Measurements from ENCODE around the gene SMO.
"Not testable (repeated sequence)": the region's sequence is repeated elsewhere in the genome, so short reads cannot be mapped to it uniquely, and the experiment has no call there.

The SMO gene

DNA sequence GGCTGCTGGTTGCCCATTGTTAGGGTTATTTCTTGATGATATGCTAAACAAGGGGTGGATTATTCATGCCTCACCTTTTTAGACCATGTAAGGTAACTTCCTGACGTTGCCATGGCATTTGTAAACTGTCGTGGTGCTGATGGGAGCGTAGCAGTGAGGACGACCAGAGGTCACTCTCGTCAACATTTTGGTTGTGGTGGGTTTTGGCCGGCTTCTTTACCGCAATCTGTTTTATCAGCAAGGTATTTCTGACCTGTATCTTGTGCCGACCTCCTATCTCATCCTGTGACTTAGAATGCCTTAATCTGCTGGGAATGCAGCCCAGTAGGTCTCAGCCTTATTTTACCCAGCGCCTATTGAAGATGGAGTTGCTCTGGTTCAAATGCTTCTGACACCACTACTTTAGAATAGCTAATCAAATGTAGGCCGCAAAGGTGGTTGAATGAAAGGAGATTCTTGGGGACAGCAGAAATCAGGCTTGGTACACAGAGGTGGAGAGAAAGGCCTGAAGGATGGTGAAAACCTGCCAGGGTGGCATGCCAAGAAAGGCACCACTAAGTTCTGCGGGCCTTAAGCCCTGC lies 17.9 kb upstream of the SMO start:
- in situ Hi-C loops (cut with HindIII; ENCODE audit: low pct_ligation_motif_present, low sequenced_read_pairs) = no loop called here
- Histone ChIP-seq H3K4me3 (ENCODE audit: low read depth, low read length) (no peak overlapping the region), H3K27ac (no peak overlapping the region), H3K27me3 (replicated peaks) (no peaks in the 10 kb centered on the region), H3K36me3 (replicated peaks) (no peaks in the 10 kb centered on the region)
- TF ChIP-seq, protein P1, sequence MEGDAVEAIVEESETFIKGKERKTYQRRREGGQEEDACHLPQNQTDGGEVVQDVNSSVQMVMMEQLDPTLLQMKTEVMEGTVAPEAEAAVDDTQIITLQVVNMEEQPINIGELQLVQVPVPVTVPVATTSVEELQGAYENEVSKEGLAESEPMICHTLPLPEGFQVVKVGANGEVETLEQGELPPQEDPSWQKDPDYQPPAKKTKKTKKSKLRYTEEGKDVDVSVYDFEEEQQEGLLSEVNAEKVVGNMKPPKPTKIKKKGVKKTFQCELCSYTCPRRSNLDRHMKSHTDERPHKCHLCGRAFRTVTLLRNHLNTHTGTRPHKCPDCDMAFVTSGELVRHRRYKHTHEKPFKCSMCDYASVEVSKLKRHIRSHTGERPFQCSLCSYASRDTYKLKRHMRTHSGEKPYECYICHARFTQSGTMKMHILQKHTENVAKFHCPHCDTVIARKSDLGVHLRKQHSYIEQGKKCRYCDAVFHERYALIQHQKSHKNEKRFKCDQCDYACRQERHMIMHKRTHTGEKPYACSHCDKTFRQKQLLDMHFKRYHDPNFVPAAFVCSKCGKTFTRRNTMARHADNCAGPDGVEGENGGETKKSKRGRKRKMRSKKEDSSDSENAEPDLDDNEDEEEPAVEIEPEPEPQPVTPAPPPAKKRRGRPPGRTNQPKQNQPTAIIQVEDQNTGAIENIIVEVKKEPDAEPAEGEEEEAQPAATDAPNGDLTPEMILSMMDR (IDR thresholded peaks at IDR 0.05; ENCODE audit: low read depth, low read length, missing control alignments) = no peak
- no peak for DNase-seq

DNA sequence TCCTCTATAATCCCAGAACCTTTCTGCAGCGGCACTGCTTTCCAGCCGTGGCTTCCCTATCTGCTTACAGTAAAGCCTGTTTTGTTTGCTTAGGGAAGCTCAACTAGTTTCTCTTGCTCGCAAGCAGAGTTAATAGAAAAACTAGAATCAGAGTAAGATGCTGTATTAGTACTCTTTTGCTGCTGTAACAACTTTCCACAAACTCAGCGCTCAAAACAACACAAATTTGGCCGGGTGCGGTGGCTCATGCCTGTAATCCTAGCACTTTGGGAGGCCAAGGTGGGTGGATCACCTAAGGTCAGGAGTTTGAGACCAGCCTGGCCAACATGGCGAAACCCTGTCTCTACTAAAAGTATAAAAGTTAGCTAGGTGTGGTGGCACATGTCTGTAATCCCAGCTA lies 14.6 kb upstream of the SMO start:
- H3K27ac ChIP-seq; H3K27me3 ChIP-seq (replicated peaks); H3K4me3 ChIP-seq (ENCODE audit: low read depth, low read length); DNase-seq; in situ Hi-C loops (cut with HindIII; ENCODE audit: low pct_ligation_motif_present, low sequenced_read_pairs); H3K36me3 ChIP-seq (replicated peaks): not testable (repeated sequence)

DNA sequence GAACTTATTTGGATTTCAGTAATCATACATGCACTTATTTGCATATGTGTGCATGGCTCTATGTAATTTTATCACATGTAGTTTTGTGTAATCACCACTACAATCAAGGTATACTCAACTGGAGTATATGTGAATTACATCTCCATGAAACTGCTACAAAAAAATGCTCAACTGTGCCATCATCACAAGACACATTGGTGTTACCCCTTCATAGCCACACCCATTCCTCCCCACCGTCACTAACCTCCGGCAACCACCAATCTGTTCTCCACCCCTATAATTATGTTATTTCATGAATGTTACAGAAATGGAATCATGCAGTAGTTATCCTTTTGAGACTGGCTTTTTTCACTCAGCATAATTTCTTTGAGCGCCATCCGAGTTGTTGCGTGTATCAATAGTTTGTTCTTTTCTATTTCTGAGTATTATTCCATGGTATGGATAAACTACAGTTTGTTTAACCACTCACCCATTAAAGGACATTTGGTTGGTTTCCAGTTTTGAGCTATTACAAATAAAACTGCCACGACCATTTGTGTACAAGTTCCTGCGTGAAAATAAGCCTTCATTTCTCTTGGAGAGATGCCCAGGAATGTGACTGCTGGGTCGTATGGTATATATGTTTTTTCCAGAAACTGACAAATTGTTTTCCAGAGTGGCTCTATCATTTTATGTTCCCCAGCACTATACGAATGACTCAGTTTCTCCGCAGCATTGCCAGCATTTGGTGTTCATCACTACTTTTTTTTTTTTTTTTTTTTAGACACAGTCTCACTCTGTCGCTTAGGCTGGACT lies 11.3 kb upstream of the SMO start:
- in situ Hi-C loops (cut with HindIII; ENCODE audit: low pct_ligation_motif_present, low sequenced_read_pairs) = no loop called here
- H3K27me3 ChIP-seq (replicated peaks) = no peaks in the 10 kb centered on the region
- no peak for DNase-seq
- TF ChIP-seq, protein P1 (IDR thresholded peaks at IDR 0.05; ENCODE audit: low read depth, low read length, missing control alignments) = no peak
- H3K27ac ChIP-seq = no peak overlapping the region
- H3K4me3 ChIP-seq (ENCODE audit: low read depth, low read length) = no peak overlapping the region
- H3K36me3 ChIP-seq (replicated peaks) = no peaks in the 10 kb centered on the region

DNA sequence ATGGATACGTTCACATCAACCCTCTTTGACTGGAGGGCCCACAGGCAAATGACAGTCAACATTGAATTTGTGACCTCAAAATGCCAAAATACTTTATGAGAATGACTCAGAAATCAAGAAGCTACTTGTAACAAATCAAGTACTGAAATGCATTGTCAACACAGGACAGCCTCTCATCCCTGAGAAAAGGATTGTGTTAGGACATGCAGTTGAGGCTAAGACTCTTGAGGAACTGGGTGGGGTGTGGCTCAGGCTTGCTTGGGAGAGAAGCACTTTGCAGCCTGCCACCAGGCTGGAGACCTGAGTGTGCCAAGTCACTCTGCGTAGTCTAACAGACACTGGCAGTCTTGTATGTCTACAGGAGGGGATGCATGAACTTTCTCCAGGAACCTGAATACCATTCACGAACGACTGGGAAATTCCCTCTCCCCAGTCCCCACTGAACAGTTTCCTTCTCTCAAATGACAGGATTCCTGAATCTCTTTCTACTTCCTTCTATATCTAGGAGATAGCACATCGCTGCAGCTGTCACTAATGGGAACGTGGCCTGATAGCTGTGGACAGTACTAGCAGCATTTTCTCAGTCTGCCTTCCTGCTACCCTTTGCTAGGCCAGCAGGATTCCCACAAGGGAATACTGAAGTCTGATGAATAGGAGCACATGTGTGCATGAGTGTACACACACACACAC lies 3.3 kb upstream of the SMO start:
- TF ChIP-seq, protein P1 (IDR thresholded peaks at IDR 0.05; ENCODE audit: low read depth, low read length, missing control alignments) = no peak

DNA sequence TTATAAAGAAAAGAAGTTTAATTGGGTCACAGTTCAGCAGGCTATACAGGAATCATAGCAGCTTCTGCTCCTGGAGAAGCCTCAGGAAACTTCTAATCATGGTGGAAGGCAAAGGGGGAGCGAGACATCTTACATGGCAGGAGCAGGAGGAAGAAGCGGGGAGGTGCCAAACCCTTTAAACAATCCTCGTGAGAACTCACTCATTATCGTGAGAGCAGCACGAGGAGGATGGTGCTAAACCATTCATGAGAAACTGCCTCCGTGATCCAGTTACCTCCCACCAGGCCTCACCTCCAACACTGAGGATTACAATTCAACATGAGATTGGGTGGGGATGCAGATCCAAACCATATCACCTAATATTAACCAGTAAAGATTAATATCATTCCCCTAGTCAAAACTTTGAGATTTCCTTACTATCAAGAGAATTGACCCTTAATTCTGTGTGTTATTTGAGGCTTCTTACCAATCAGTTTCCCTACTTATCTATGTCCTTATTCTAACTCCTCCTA lies 1.6 kb upstream of the SMO start:
- Histone ChIP-seq H3K4me3 (ENCODE audit: low read depth, low read length) (no peak overlapping the region), H3K27ac (no peak overlapping the region), H3K36me3 (replicated peaks) (no peaks in the 10 kb centered on the region), H3K27me3 (replicated peaks) (no peaks in the 10 kb centered on the region)
- TF ChIP-seq, protein P1 (IDR thresholded peaks at IDR 0.05; ENCODE audit: low read depth, low read length, missing control alignments) = no peak
- in situ Hi-C loops (cut with HindIII; ENCODE audit: low pct_ligation_motif_present, low sequenced_read_pairs) = no loop called here
- no peak for DNase-seq

More for the DNA sequence above, 3.3 kb upstream of the SMO start:
- H3K27ac ChIP-seq = no peak overlapping the region
- in situ Hi-C loops (cut with HindIII; ENCODE audit: low pct_ligation_motif_present, low sequenced_read_pairs) = no loop called here
- H3K27me3 ChIP-seq (replicated peaks) = no peaks in the 10 kb centered on the region
- H3K36me3 ChIP-seq (replicated peaks) = no peaks in the 10 kb centered on the region
- H3K4me3 ChIP-seq (ENCODE audit: low read depth, low read length) = no peak overlapping the region
- DNase-seq = no peak

All from brain microvascular endothelial cell (primary cell).